Muscle of arm (tissue), 14 donors: ENCODE results near the gene ATG9A. TPM values are rescaled to one million over a fixed set of nuclear protein-coding genes. Genes with fewer than 3 reads are reported as not detected.
"Not testable (repeated sequence)": the region's sequence is repeated elsewhere in the genome, so short reads cannot be mapped to it uniquely, and the experiment has no call there.

Source experiments
- DNase-seq: peaks from one replicate; pipeline ENCODE4 v3.0.0-alpha.2; 2013
- long read RNA-seq, 11 donors: transcript quantifications; one replicate each; lab custom pipeline, GENCODE V29; 2026
- polyA plus RNA-seq, 12 donors: library from polyadenylated mRNA; unstranded; fragments of 120-200 nt; gene quantifications; one replicate each; pipeline ENCODE4 v1.2.1, GENCODE V29; 2013; ENCODE audit not compliant: insufficient read length in 12 of 12

The ATG9A gene, protein sequence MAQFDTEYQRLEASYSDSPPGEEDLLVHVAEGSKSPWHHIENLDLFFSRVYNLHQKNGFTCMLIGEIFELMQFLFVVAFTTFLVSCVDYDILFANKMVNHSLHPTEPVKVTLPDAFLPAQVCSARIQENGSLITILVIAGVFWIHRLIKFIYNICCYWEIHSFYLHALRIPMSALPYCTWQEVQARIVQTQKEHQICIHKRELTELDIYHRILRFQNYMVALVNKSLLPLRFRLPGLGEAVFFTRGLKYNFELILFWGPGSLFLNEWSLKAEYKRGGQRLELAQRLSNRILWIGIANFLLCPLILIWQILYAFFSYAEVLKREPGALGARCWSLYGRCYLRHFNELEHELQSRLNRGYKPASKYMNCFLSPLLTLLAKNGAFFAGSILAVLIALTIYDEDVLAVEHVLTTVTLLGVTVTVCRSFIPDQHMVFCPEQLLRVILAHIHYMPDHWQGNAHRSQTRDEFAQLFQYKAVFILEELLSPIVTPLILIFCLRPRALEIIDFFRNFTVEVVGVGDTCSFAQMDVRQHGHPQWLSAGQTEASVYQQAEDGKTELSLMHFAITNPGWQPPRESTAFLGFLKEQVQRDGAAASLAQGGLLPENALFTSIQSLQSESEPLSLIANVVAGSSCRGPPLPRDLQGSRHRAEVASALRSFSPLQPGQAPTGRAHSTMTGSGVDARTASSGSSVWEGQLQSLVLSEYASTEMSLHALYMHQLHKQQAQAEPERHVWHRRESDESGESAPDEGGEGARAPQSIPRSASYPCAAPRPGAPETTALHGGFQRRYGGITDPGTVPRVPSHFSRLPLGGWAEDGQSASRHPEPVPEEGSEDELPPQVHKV
- polyA plus RNA-seq: 10 to 100 TPM in 11 of 12 donors, not detected in 1; 26.7 to 49.9 (median 31.6) TPM
- long read RNA-seq, donor 1, partial matches to known transcripts: 0 of 4 reads
- long read RNA-seq, donor 1, other reads (novel, unspliced or antisense): 0 of 4 reads
- long read RNA-seq, donor 2, full-length matches to known transcripts: 4 of 4 reads
- long read RNA-seq, donor 2, partial matches to known transcripts: 0 of 4 reads
- long read RNA-seq, donor 2, other reads (novel, unspliced or antisense): 0 of 4 reads
- long read RNA-seq, donor 3: 0 reads
- long read RNA-seq, donor 4, full-length matches to known transcripts: 1 of 1 reads
- long read RNA-seq, donor 4, partial matches to known transcripts: 0 of 1 reads
- long read RNA-seq, donor 4, other reads (novel, unspliced or antisense): 0 of 1 reads
- long read RNA-seq, donor 5, full-length matches to known transcripts: 8 of 23 reads
- long read RNA-seq, donor 5, partial matches to known transcripts: 15 of 23 reads
- long read RNA-seq, donor 5, other reads (novel, unspliced or antisense): 0 of 23 reads
- long read RNA-seq, donor 6, partial matches to known transcripts: 0 of 1 reads
- long read RNA-seq, donor 6, other reads (novel, unspliced or antisense): 0 of 1 reads
- long read RNA-seq, donor 7, partial matches to known transcripts: 0 of 3 reads
- long read RNA-seq, donor 7, other reads (novel, unspliced or antisense): 0 of 3 reads
- long read RNA-seq, donor 8, full-length matches to known transcripts: 4 of 10 reads
- long read RNA-seq, donor 8, partial matches to known transcripts: 6 of 10 reads
- long read RNA-seq, donor 8, other reads (novel, unspliced or antisense): 0 of 10 reads
- long read RNA-seq, donor 9, full-length matches to known transcripts: 2 of 2 reads
- long read RNA-seq, donor 9, partial matches to known transcripts: 0 of 2 reads
- long read RNA-seq, donor 9, other reads (novel, unspliced or antisense): 0 of 2 reads
- long read RNA-seq, donor 10, full-length matches to known transcripts: 8 of 8 reads
- long read RNA-seq, donor 10, partial matches to known transcripts: 0 of 8 reads
- long read RNA-seq, donor 10, other reads (novel, unspliced or antisense): 0 of 8 reads
- long read RNA-seq, donor 11, full-length matches to known transcripts: 5 of 5 reads
- long read RNA-seq, donor 11, partial matches to known transcripts: 0 of 5 reads
- long read RNA-seq, donor 11, other reads (novel, unspliced or antisense): 0 of 5 reads

DNA sequence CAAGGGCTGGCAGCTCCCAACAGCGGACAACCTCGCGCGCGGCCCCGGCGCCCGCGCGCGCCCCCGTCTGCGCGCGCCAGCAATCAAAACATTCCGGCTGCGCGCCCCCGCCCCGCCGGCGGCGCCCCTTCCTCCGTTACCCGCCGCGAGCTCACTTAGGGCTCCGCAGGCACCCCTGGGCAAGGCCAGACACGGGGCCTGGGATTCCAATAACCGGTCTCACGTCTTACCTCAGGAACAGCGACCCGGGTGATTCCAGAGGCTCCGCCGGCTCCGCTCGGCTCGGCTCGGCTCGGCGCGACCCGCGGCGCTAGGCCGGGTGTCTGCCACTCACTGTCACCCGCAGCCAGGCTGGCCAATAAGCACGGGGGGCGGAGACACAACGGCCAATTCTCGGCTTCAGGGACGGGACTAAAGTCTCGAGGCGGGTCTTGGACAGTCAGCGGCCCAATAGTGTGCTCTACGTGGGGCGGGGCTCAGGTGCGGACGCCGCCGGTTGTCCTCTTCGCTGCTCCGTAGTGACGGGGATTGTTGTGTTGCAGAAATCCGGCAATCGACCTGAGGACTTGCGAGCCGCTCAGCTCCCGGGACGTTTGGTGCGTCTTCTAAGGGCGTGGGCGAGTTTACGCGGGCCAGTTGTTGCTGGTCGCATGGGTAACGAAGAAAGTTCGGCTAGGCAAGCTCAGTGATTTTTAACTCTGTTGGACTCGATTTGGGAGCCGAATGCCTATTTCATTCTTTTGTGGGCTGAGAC is at the start of gene ATG9A, which contains the start of gene ANKZF1:
ATG9A (minus strand) TSS at position 332 of the 754 bp plus-strand sequence. CDS start 1,612 bp downstream, outside the sequence.
ANKZF1 (plus strand) TSS at position 502 of the 754 bp plus-strand sequence. CDS start 452 bp downstream, outside the sequence.
- DNase-seq: peak; percentile 97

DNA sequence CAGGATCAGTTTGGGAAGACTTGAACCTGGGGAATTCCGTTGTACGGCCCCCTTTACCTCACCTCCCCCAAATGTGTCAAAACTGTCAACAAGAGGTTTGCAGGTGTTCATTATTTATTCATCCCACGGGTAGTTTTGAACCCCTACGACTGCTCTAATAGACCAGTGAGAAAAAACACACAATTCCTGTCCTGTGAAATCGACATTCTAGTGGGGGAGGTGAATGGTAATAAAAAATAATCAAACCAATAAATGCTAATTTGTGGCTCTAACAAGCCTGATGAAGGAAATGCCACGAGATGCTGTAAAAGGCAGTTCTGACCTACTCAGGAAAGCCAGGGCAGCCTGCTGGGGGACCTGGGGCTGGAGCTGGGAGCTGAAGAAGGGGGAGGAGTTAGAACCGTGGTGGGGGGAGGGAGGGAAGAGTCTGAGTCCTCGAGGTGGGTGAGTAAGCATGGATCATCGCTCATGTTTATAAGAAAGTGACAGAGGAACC is 49.3 kb upstream of the ATG9A start:
- DNase-seq: no peak

DNA sequence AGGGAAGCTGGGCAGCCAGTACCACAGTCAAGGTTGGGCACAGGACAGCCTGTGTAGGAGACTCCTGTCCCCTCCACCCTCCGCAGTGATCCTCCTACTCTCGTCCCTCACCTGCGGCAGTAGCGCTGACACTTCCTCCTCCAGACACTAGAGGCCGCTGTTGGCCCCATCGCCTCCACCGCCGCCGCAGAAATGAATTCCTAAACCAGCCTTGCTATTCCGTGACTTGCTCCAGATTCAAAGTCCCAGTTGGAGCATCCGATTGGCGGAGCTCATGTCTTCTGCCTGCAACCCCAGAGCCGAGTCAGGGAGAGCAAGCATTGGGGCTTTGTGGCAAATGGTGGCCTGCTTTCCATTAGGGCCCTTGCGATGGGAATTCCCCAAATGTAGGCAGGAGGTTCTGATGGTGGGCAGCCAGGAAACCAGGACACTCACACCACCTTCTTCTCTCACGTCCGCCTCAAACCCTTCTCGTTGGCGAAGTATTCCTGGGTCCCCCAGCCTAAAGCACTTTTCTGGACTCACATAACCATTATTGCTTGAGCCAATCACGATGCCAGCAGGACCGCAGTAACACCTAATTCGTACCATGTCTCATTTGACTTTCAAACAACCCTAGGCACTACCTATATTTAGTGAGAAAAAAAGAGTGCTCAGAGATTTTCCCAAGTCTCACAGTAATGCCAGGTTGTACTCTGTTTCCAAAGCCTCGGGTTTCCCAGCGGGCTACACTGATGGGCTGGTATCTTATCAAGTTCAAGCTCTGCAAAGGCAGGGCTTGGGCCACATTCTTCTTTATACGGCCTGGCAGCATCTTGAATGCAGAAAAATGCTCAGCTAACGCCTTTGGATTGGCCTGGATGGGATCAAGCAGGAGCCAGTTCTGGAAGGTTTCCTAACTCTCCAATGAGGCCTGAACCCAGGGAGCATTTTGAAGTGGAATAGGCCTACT is 48.5 kb upstream of the ATG9A start:
- peak; percentile 81 for DNase-seq

DNA sequence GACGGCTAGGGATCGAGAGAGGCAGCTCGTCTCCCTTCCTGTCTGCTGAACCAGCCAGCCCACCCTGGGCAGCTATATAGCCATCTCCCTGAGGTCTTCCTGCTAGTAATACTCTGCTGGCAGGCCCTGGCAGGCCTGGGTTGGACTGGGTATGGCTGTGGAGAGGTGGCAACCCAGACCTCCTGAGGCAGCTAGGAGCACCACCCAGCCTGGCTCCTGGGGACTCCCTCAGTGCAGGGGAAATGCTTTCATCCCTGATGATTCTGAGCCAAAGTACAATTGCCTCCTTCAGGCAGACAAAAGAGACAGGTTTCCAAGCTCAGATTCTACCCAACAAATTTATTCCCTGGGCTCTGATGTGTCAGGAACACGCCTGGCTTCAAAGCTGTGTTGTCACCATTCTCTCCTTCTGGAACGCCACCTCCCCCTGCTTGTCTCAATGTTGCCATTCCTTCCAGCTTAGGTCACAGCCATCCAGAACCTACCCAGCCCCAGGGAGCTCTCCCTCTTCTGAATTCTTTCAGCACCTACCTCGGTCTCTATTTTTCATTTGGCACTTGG is 45.0 kb upstream of the ATG9A start:
- no peak for DNase-seq

DNA sequence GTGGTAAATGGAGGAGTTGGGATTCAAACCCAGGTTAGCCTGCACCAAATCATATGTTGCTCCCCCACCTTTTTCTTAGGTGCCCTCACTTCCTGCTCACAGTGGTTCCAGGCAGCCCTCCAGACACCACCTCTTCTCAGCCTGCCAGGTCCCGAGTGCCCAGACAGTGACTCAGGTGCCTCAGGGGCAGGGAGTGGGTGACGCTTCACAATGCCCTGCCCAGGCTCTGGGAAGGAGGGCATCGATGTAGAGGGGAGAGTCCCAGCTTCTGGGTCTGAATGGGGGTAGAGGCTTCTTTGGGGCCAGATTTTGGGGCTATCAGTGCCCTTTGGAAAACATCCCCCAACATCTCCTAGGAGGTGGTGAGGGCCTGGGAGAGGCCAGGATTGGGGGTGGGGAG is 44.5 kb upstream of the ATG9A start:
- DNase-seq: no peak

DNA sequence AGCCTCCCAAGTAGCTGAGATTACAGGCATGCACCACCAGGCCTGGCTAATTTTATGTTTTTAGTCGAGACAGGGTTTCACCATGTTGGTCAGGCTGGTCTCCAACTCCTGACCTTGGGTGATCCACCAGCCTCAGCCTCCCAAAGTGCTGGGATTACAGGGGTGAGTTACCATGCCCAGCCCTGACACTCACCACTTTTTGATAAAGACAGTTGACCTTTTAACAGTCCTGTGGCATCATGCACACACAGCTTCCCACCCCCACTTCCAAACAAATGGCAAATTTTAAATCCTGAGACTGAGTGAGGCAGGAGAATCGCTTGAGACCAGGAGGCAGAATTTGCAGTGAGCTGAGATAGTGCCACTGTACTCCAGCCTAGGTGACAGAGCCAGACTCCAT is 43.6 kb upstream of the ATG9A start:
- no peak for DNase-seq

DNA sequence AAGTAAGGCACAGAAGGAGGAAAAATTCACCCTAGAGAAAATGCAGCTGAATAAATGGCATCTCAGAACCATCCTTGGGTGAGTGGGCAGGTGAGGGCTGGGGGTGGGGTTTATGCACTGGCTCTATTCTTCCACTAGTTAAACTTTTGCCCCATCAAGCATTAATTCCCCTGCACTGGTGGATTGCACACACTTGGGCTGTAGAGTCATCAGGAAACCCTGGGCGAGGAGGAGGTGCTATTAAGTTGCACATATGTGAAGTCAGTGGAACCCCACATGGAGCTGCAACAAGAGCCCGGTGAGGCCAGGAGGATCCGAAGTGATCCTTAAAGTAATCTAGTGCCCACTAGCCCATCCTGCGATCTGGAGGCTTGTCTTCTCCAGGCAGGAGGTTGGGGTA is 42.9 kb upstream of the ATG9A start:
- DNase-seq: no peak

DNA sequence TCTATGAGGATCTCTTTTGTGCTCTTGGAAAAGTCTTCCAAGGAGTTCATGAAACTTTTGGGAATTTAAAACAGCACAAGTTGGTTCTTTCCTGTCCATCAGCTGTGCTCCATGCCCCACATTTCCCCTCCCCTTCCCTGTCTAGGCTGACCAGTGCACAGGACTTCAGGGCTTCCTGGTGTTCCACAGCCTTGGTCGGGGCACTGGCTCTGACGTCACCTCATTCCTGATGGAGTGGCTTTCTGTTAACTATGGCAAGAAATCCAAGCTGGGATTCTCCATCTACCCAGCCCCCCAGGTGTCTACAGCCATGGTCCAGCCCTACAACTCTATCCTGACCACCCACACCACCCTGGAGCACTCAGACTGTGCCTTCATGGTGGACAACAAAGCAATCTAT is 41.6 kb upstream of the ATG9A start:
- DNase-seq: no peak

DNA sequence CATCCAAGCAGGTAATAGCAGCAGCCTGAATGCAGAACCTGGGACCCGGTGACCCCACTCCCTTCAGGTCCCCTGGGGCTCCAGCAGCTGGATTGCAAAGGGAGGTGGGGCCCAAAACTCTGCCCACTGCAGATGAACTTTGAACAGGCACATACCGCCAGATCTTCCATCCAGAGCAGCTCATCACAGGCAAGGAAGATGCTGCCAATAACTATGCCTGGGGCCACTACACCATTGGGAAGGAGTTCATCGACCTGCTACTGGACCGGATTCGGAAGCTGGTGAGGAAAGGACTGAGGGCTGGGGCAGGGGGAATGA is 40.6 kb upstream of the ATG9A start:
- no peak for DNase-seq

DNA sequence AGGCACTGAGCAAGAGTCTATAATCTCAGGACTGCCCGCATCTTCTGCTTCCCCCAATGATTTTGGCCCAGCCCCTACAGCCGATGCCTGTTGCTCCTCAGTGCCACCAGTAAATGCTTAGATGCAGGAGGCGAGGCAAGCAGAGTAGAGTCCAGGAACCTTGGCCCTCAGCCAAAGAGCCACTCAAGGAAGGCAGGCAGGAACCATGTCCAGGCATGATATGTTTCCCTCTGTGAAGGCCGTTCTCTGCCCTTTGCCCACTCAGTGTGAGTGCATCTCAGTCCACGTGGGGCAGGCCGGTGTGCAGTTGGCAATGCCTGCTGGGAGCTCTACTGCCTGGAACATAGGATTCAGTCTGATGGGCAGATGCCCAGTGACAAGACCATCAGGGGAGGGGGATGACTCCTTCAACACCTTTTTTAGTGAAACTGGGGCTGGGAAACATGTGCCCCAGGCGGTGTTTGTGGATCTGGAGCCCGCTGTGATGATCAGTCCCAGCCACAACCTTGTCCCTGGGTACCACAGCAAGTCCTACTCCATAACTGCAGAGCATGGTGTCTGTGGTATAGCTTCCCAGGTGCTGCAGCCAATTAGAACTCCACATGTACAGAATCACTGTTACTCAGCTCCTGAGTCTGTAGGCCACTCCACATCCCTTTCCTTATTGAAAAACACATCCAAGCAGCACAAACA is 40.1 kb upstream of the ATG9A start:
- DNase-seq: no peak

DNA sequence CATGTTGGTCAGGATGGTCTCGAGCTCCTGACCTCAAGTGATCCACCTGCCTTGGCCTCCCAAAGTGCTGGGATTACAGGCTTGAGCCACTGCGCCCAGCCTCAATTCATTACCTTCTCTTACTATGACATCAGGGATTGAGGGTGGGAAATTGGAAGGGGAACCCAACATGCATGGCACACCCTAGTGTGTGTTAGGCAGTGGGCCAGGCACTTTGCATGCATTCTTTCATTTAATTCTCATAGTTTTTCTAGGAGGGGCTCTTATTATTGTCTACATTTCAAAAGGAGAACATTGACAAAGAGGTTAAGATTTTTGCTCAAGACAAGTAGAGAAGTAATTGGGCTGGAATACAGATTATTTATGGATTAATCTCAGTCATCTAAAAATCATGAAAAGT is 38.9 kb upstream of the ATG9A start:
- DNase-seq: no peak

DNA sequence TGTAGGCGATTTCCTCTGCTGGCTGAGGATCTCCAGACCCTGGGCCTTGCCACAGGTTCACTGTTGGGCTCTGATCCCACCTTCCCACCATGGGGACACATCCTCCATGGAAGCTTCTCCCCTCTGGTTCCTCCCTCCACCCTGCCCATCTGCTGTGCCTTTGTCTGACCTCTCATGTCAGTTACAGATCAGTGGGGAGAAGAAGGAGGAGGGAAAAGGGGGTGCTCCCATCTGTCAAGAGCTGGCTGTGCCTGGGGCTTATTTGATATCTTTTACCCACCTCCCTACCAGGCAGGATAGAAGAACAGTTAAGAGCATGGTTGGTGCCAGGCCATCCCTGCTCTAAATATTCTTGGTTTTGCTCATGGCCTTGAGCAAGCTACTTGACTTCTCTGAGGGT is 37.5 kb upstream of the ATG9A start:
- no peak for DNase-seq

DNA sequence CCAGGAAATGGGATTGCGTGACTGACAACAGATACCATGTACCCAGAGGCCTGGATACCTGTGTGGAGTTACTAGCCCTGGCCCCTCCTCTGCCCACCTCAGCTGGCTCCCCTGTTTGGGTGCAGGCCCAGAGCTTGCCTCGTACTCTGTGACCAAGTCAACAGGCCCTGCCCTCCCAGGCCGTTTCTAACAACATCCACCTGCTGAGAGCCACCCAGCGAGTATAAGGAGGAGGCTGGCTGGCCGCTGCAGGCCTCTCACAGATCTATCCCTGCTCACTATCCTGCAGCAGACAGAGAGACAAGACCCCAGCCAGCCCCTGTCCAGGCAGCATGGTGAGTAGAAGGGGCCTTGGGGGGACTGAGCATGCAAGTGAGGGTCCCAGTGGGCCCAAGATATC is 36.8 kb upstream of the ATG9A start:
- no peak for DNase-seq

DNA sequence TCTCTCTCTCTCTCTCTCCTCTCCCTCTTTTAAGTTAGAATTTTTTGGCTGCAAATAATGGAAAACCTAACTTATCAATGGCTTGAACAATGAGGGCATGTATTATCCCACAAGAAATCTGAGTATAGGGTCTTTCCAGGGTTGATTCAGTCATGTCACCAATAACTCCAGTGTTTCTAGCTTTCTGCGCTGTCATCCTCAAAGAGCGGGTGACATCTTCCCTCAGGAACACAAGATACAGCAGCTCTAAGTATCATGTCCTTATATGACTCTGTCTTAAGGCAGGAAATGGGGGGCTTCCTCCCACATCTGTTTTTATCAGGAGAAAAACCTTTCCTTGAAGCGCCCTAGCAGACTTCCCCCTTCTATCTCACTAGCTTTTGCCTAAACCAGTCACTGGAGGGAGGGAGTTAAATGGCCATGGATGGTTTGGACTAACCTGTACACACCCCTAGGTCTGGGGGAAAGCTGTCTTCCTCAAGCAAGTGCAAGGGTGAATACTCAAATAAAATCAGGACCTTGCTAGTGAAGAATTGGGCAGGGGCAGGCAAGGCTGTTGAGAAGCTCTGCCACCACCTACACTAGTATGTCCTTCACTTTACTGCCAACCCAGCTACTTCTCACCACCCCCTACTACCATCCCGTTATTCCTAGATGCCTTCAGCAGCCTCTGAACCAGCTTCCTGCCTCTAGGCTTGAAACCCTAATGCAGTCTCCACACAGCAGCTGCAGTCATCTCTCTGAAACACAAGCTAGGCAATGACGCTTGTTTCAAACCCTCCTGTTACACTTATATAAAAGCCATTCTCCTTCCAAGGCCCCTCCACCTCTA is 31.8 kb upstream of the ATG9A start:
- no peak for DNase-seq

DNA sequence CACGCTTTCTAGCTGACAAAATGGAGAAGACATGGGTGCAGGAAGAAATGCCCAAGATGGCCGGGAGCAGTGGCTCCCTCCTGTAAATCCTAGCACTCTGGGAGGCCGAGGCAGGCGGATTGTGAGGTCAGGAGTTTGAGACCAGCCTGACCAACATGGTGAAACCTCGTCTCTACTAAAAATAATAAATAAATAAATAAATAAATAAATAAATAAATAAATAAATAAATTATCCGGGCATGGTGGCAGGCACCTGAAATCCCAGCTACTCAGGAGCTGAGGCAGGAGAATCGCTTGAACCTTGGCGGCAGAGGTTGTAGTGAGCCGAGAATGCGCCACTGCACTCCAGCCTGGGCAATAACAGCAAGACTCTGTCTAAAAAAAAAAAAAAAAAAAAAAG is 29.5 kb upstream of the ATG9A start:
- DNase-seq: not testable (repeated sequence)

DNA sequence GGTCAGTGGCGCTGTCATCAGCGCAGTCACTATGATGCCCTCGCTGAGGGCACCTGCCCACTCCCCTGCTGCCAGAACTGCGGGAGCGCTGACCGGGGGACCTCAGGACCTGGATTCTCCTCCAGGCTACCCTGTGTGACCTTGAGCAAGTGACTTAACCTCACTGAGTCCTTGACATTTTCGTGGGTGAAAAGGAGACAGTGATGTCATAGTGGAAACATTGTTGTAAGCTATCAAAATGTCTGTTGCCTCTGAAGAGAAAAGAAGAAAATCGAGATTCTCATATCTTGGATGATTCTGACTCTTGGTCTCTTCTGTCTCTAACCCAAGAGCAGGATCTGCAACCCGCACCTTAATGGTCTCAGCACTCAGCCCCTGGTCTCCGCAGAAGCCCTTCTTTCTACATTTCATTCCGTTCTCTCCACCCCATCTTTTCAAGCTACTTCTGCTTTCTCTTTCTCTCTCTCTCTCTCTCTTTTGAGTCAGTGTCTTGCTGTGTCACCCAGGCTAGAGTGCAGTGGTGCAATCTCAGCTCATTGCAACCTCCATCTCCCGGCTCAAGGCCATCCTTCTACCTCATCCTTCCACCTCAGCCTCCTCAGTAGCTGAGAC is 25.3 kb upstream of the ATG9A start:
- no peak for DNase-seq
